Measurements from ENCODE around the gene LPXN.
A peak's percentile ranks its signal among the peaks of the same experiment; 100 is the strongest.

LPXN gene

DNA sequence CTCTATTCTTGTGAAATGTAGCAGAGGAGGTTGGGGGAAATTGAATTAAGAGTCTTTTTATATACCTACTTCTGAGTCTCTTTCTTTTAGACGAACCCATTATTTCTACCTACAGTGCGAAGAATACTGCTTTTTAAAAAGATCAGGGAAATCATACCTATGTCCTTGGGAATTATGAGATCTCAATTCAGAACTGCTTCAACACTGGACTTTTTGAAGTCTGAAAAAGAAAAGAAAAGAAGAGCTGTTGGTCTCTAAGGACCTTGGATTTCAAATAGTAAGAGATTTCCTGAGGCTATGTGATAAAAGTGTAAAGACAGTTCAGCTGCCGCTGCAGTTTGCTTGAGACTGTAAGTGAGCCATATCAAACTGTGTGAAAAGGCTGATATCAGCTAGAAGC is 64.0 kb downstream of the LPXN start:
- DNase-seq: no peak

GRCh38 chr11:58509748-58510147 is 65.9 kb downstream of the LPXN start:
- no peak for DNase-seq

- no peak for DNase-seq
Observed at GRCh38 chr11:58508814-58509213, 66.8 kb downstream of the LPXN start.

DNA sequence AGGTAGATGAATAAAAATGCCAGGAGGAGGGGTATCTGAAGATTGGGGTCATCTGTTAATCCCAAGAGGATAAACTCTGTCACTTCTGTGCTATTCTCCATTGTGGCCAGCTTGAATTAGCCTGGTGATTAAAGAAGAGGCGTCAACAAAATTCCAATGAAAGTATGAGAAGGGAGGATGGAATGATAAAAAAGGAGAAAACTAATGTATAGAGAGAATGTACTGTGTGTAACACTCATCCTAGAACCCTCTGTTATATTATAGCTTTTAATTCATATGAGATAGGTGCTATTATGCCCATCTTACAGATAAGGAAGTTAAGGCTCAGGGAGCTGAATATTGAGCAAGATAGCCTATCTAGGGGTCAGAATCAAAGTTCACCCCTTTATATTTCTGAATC is 67.7 kb downstream of the LPXN start, which contains the start of gene OR5B21:
OR5B21 (minus strand) TSS at position 101 of the 400 bp plus-strand sequence; CDS start at position 101, 0 bp downstream.
- DNase-seq: no peak

GRCh38 chr11:58507355-58507754 is 68.3 kb downstream of the LPXN start:
- DNase-seq: no peak

- no peak for DNase-seq
Observed at GRCh38 chr11:58506935-58507334, 68.7 kb downstream of the LPXN start.

DNA sequence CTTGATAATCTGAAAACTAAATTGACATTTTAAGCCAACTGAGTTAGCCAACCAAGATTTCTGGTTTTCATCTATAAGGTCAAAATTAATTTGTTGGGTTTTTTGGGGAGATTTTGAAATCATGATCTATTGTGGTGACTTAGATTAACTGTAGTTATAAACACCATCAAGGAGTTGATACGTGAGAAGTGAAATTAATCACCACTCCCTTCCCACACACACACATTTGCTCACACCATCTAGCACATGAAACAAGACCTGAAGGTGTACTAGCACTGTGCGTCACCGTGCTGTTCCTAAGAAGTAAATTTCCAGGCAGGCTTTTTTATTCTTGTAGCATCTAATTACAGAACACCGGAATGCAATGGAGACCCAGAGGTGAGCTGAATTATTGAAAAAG is 69.8 kb downstream of the LPXN start:
- no peak for DNase-seq

DNA sequence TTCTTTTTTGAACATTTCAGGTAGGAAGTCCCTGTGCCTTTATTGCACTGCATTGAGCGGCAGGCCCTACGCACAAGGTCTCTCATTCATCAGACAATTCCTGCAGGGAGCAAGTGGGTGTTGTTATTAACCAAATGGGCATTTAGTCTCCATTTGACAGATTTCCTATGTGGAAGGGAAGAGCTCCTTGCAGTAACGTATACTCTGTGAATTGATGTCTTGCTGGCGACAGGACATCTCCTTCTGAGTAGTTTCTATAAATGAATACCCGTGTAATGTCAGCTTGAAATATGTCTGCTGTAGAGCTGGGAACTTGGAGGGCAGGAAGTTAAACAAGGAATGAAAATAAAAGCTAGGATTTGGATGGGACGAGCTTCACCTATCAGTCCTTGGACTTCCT is 71.4 kb downstream of the LPXN start:
- no peak for DNase-seq

GRCh38 chr11:58503361-58503856 is 72.2 kb downstream of the LPXN start:
- DNase-seq: no peak

GRCh38 chr11:58502004-58502403 is 73.7 kb downstream of the LPXN start:
- DNase-seq: no peak

GRCh38 chr11:58498464-58498863 is 77.2 kb downstream of the LPXN start:
- DNase-seq: peak; percentile 20

DNA sequence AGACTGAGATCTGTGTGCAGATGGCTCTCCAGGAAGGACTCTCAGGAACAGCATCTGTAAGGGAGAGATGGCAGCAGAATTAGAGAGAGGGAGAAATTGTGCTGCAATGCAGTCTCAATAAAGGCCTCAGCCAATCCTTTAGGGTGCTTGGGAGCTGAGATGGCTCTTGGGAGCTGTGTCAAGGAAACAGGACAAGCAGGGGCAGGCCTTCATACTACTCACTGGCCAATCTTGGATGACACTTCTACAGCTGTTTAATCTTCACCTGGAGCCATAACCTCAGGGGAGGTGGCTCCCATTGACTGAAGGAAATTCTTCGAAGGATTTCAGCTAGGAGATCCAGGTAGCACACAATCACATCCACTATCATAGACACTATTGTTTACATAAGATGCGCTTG is 77.7 kb downstream of the LPXN start:
- DNase-seq: no peak

DNA sequence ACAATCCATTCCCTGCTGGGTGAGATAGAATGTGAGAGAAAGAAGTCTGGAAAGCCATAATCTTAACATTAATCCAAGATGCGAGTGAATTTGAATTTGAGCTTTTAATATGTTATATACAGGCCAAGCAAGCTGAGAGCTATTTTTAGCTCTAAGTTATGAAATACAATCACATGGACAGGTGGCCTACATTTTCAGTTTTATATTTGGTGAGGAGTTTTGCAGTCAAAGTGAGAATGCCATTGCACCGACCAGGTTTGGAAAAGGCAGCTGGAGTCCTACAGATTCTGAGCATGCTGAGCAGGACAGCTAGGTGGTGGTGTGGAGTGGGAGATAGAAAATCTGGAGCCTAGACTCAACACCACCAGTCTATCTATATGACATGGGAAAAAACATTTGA is 79.8 kb downstream of the LPXN start:
- no peak for DNase-seq

DNA sequence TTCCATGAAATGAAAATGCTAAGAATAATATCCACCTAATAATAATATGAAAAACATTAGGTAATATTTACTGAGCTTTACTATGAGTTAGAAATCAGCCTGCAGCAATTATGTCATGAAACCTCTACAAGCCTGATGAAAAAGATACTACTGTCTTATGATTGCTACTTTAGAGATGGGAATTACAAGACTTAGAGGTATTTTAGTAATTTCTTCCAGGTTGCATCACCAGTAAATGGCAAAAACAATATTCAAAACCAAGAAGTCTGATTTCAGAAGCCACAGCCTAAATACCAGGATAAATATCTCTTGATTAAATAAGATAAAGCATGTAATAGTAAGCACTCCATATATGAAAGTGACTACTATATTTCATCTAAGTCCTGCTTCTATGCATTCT is 81.6 kb downstream of the LPXN start:
- no peak for DNase-seq

- no peak for DNase-seq
Observed at GRCh38 chr11:58493676-58494075, 82.0 kb downstream of the LPXN start.

- no peak for DNase-seq
Observed at GRCh38 chr11:58490827-58491226, 84.8 kb downstream of the LPXN start.

DNA sequence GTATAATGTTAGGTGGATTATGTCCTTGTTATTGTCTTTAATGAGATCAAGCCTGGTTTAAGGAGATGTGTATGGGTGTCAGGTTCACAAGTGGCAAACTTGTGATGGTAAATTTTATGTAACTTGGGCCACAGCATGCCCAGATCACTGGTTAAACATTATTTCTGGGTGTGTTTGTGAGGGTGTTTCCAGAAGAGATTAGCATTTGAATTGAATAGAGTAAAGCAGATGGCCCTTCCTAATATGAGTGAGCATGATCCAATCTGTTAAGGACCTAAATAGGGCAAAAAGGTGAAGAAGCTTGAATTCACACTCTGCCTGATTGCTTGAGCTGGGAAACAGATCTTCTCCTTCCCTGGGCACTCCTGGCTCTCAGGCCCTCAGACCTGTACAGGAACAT is 88.5 kb downstream of the LPXN start:
- DNase-seq: no peak

DNA sequence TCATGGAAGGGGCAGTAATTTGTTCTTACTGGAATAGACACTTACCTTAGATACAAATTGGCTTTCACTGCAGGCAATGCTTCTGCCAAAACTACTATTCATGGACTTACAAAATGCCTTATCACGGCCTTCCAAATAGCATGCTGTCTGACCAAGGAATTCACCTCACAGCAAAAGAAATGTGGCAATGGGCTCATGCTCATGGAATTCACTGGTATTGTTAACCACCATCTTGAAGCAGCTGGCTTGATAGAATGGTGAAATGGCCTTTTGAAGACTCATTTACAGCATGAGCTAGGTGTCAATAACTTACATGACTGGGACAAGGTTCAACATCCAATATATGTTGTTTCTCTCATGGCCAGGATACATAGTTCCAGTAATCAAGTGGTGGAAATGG is 89.7 kb downstream of the LPXN start:
- DNase-seq: no peak
